Peyer's patch (tissue), 4 donors: ENCODE results near the gene HSPG2. TPM values are rescaled to one million over a fixed set of nuclear protein-coding genes. Genes with fewer than 3 reads are reported as not detected.
"Not testable (repeated sequence)": the region's sequence is repeated elsewhere in the genome, so short reads cannot be mapped to it uniquely, and the experiment has no call there.

Experiments used
- DNase-seq, 3 donors: peaks; one replicate each; pipeline ENCODE4 v3.0.0-alpha.2; 2017 to 2019
- H3K27ac ChIP-seq, 4 donors: fragments of 200-600 bp; sonication (generic); one replicate each; pipeline ENCODE4 v1.5.1; 2016 to 2019
- H3K27me3 ChIP-seq, 2 donors: fragments of 200-600 bp; sonication (generic); one replicate each; pipeline ENCODE4 v1.5.1; 2019
- H3K36me3 ChIP-seq, 3 donors: fragments of 200-600 bp; sonication (generic); one replicate each; pipeline ENCODE4 v1.5.1; 2016 to 2019
- H3K4me1 ChIP-seq, 4 donors: fragments of 200-600 bp; sonication (generic); one replicate each; pipeline ENCODE4 v1.5.1; 2016 to 2019
- H3K4me3 ChIP-seq, 4 donors: fragments of 200-600 bp; sonication (generic); 1 replicate in 3 of 4; 2 replicates in 1 of 4; pipeline ENCODE4 v1.5.1; 2016 to 2019; ENCODE audit warnings: mild to moderate bottlenecking in 1 of 4
- H3K9me3 ChIP-seq, 4 donors: fragments of 200-600 bp; sonication (generic); one replicate each; pipeline ENCODE4 v1.5.1; 2016 to 2019; ENCODE audit warnings: mild to moderate bottlenecking in 1 of 4
- CTCF ChIP-seq, 6 experiments: fragments of 450-650 bp in 4 of 6; fragments of 200-600 bp in 2 of 6; sonication (generic) in 1 of 6; IDR thresholded peaks; one replicate each; pipeline ENCODE4 v1.5.1; 2017 to 2019; ENCODE audit warnings: antibody characterized with exemption in 6 of 6, mild to moderate bottlenecking in 3 of 6, moderate library complexity in 1 of 6
- POLR2A ChIP-seq, 2 donors: fragments of 450-650 bp; IDR thresholded peaks; one replicate each; pipeline ENCODE4 v1.5.1; 2017; ENCODE audit warnings: antibody characterized with exemption in 2 of 2, mild to moderate bottlenecking in 2 of 2, moderate library complexity in 2 of 2
- total RNA-seq, 4 donors: library from RNA; depleted of rRNA; stranded (reverse); fragments of >200 nt; gene quantifications; one replicate each; pipeline ENCODE4 v1.1.0, GENCODE V29; 2016

The HSPG2 gene
- total RNA-seq, 4 donors from 2014 or later: 68.7 to 199 (median 122) TPM

- H3K27ac ChIP-seq: no peak overlapping the region
- H3K9me3 ChIP-seq: no peaks in the 10 kb centered on the region
- no peak overlapping the region for H3K4me3 ChIP-seq
- no peaks in the 10 kb centered on the region for H3K36me3 ChIP-seq
- no peak for DNase-seq
- TF ChIP-seq POLR2A (IDR thresholded peaks at IDR 0.05) (no peak), CTCF (IDR thresholded peaks at IDR 0.05) (no peak)
- H3K4me1 ChIP-seq: peaks cover 0 to 2% (median 0%) of the 10 kb centered on the region in 4 donors
- no peaks in the 10 kb centered on the region for H3K27me3 ChIP-seq
These were observed 150.5 kb downstream of the HSPG2 start for GRCh38 chr1:21786640-21787039.

- peaks cover 0 to 11% (median 4%) of the 10 kb centered on the region in 4 donors for H3K4me1 ChIP-seq
- H3K9me3 ChIP-seq, H3K27ac ChIP-seq, DNase-seq, H3K36me3 ChIP-seq, H3K27me3 ChIP-seq, H3K4me3 ChIP-seq: not testable (repeated sequence)
These were observed 151.3 kb downstream of the HSPG2 start for GRCh38 chr1:21785764-21786163.

GRCh38 chr1:21783679-21784603 lies 153.2 kb downstream of the HSPG2 start:
- Histone ChIP-seq H3K27ac (peak overlapping the region; percentile 94 to 100 (median 98)), H3K4me1 (peaks cover 0 to 15% (median 4%) of the 10 kb centered on the region in 4 donors), H3K4me3 (peak overlapping the region; percentile 69 to 99 (median 90)), H3K27me3 (no peaks in the 10 kb centered on the region), H3K36me3 (no peaks in the 10 kb centered on the region), H3K9me3 (no peaks in the 10 kb centered on the region)
- DNase-seq: no peak
- TF ChIP-seq POLR2A (IDR thresholded peaks at IDR 0.05) (no peak), CTCF (IDR thresholded peaks at IDR 0.05) (no peak)

GRCh38 chr1:21782868-21783678 lies 154.0 kb downstream of the HSPG2 start, which contains the start of gene USP48:
Gene USP48, minus strand, starts transcription at chr1:21783149. Its CDS starts 192 bp downstream, at chr1:21782957.
- H3K36me3 ChIP-seq: no peaks in the 10 kb centered on the region
- peak within 1 kb of the TSS; percentile 94 to 100 (median 98) for H3K27ac ChIP-seq
- no peaks in the 10 kb centered on the region for H3K27me3 ChIP-seq
- no peaks in the 10 kb centered on the region for H3K9me3 ChIP-seq
- H3K4me1 ChIP-seq: peaks cover 0 to 15% (median 4%) of the 10 kb centered on the region in 4 donors
- DNase-seq: peak; percentile 97 to 99 (median 98)
- peak within 1 kb of the TSS; percentile 69 to 99 (median 90) for H3K4me3 ChIP-seq
- TF ChIP-seq CTCF (IDR thresholded peaks at IDR 0.05) (peak in 1 of 6 experiments; percentile 9), POLR2A (IDR thresholded peaks at IDR 0.05) (peak; percentile 88 to 96)

GRCh38 chr1:21782349-21782867 lies 154.7 kb downstream of the HSPG2 start:
- H3K4me1 ChIP-seq: peaks cover 0 to 15% (median 4%) of the 10 kb centered on the region in 4 donors
- H3K9me3 ChIP-seq: no peaks in the 10 kb centered on the region
- H3K36me3 ChIP-seq: no peaks in the 10 kb centered on the region
- H3K27me3 ChIP-seq: no peaks in the 10 kb centered on the region
- peak overlapping the region; percentile 94 to 100 (median 98) for H3K27ac ChIP-seq
- TF ChIP-seq CTCF (IDR thresholded peaks at IDR 0.05): peak in 1 of 6 experiments; percentile 11
- no peak for TF ChIP-seq POLR2A (IDR thresholded peaks at IDR 0.05)
- peak overlapping the region; percentile 69 to 99 (median 90) for H3K4me3 ChIP-seq
- DNase-seq: peak in 2 of 3 donors; percentile 59 to 81
